Endothelial cell of umbilical vein (primary cell): Measurements from ENCODE around the gene GSG1L. TPM values are rescaled to one million over a fixed set of nuclear protein-coding genes. Genes with fewer than 3 reads are reported as not detected.

ENCODE experiments used
- BruUV-seq: library from RNA; stranded (reverse); fragments of 400-500 nt; replicated peaks from 2 replicates; lab custom pipeline; 2021; lab: Mats Ljungman, UMichigan
- CTCF ChIA-PET: fragments of 300-600, 350-600 bp; sonication (Branson Sonifier 250); formaldehyde crosslinking; loops from one replicate; lab custom pipeline; 2021; ENCODE audit warnings: antibody characterized with exemption, inconsistent platforms; lab: Charles Lee
- POLR2A ChIA-PET: fragments of 300-600, 350-600 bp; sonication (Branson Sonifier 250); formaldehyde crosslinking; loops from one replicate; lab custom pipeline; 2021; ENCODE audit warnings: antibody characterized with exemption, inconsistent platforms; lab: Charles Lee
- DNase-seq: peaks from one replicate; pipeline ENCODE4 v3.0.0-alpha.2; 2011; ENCODE audit warnings: low read depth, low spot score
- FAIRE-seq: peaks from 2 replicates; lab custom pipeline; 2011; peaks lifted over from hg19 to GRCh38; lab: Jason Lieb, UNC
- H2AFZ ChIP-seq: 2 replicates; pipeline ENCODE4 v1.6.0; 2012; ENCODE audit warnings: low read depth, low read length, control low read depth, inconsistent platforms
- H3K27ac ChIP-seq: 2 replicates; pipeline ENCODE4 v1.5.1; 2011; ENCODE audit warnings: low read depth, mild to moderate bottlenecking, control low read depth, low read length, moderate library complexity; ENCODE audit not compliant: insufficient read depth
- H3K27me3 ChIP-seq, 2 experiments: 2 replicates each; pipeline versions ENCODE4 v1.6.0 to v1.6.1; 2011; ENCODE audit warnings: low read length in 2 of 2, mixed read lengths in 1 of 2; ENCODE audit not compliant: control insufficient read depth in 2 of 2, insufficient read depth in 2 of 2
- H3K36me3 ChIP-seq, 2 experiments: 2 replicates in 1 of 2; 3 replicates in 1 of 2; pipeline ENCODE4 v1.5.1; 2011; ENCODE audit warnings: low read length in 2 of 2, mild to moderate bottlenecking in 1 of 2, moderate library complexity in 1 of 2; ENCODE audit not compliant: control insufficient read depth in 2 of 2, insufficient read depth in 2 of 2; ENCODE audit errors: extremely low read depth in 1 of 2
- H3K4me1 ChIP-seq: 3 replicates; pipeline ENCODE4 v1.5.1; 2011; ENCODE audit warnings: mild to moderate bottlenecking, low read length; ENCODE audit not compliant: control insufficient read depth, insufficient read depth; ENCODE audit errors: extremely low read depth
- H3K4me2 ChIP-seq: 2 replicates; pipeline ENCODE4 v1.6.1; 2011; ENCODE audit warnings: low read length, control low read depth, mixed read lengths; ENCODE audit not compliant: insufficient read depth
- H3K4me3 ChIP-seq, 3 experiments: fragments of 200-600 bp in 1 of 3; sonication (generic), shearing (Covaris generic) in 1 of 3; replicated peaks in 1 of 3; 2 replicates each; pipeline ENCODE4 v1.5.1; 2011 to 2016; ENCODE audit warnings: control low read depth in 3 of 3, low read length in 3 of 3, mild to moderate bottlenecking in 2 of 3, inconsistent platforms in 1 of 3, low read depth in 1 of 3, moderate library complexity in 1 of 3; ENCODE audit not compliant: insufficient read depth in 1 of 3
- H3K79me2 ChIP-seq: 2 replicates; pipeline ENCODE4 v1.6.0; 2012; ENCODE audit warnings: low read length, inconsistent platforms; ENCODE audit not compliant: control insufficient read depth, insufficient read depth
- H3K9ac ChIP-seq: replicated peaks from 2 replicates; pipeline ENCODE3; 2011; ENCODE audit warnings: low read length, control low read depth; ENCODE audit not compliant: insufficient read depth; ENCODE audit errors: extremely low read depth
- H3K9me1 ChIP-seq: replicated peaks from 3 replicates; pipeline ENCODE4 v1.6.0; 2011; ENCODE audit warnings: mild to moderate bottlenecking, low read length; ENCODE audit not compliant: control insufficient read depth, insufficient read depth; ENCODE audit errors: extremely low read depth
- H3K9me3 ChIP-seq: replicated peaks from 2 replicates; pipeline ENCODE4 v1.5.1; 2012; ENCODE audit warnings: low read length, inconsistent platforms; ENCODE audit not compliant: control insufficient read depth, insufficient read depth
- H4K20me1 ChIP-seq: replicated peaks from 2 replicates; pipeline ENCODE3; 2011; ENCODE audit warnings: mild to moderate bottlenecking, low read length; ENCODE audit not compliant: control insufficient read depth, insufficient read depth; ENCODE audit errors: extremely low read depth
- FOS ChIP-seq: IDR thresholded peaks from 2 replicates; pipeline ENCODE4 v1.6.1; 2011; ENCODE audit warnings: mild to moderate bottlenecking, low read length, moderate library complexity, borderline replicate concordance; ENCODE audit not compliant: insufficient read depth
- GATA2 ChIP-seq: IDR thresholded peaks from 2 replicates; pipeline ENCODE4 v1.7.0; 2011; ENCODE audit warnings: low read depth, mild to moderate bottlenecking, moderate library complexity, mixed read lengths, low read length; ENCODE audit not compliant: insufficient read length, insufficient read depth
- JUN ChIP-seq: IDR thresholded peaks from 2 replicates; pipeline ENCODE4 v1.6.1; 2011; ENCODE audit warnings: borderline replicate concordance, low read depth; ENCODE audit not compliant: insufficient read length, insufficient read depth
- POLR2A ChIP-seq: IDR thresholded peaks from 2 replicates; pipeline ENCODE4 v1.6.1; 2012; ENCODE audit warnings: low read depth, mild to moderate bottlenecking, control low read depth, low read length
- POLR2AphosphoS5 ChIP-seq: IDR thresholded peaks from 2 replicates; pipeline ENCODE4 v1.6.1; 2012; ENCODE audit warnings: low read depth, mild to moderate bottlenecking, control low read depth, low read length, moderate library complexity; ENCODE audit not compliant: insufficient read depth
- dilution Hi-C: fragments of 300-500 bp; cut with MboI; formaldehyde crosslinking; loops from one replicate; pipeline ENCODE4 v1.15.0; 2019; ENCODE audit warnings: low sequenced_read_pairs; ENCODE audit not compliant: extremely low pct_ligation_motif_present
- intact Hi-C: fragments of 100-400 bp; cut with micrococcal nuclease; formaldehyde crosslinking; loops from one replicate; pipeline ENCODE4 v1.10.0; 2022
- polyA plus RNA-seq, 4 experiments: library from polyadenylated mRNA; depleted of rRNA in 3 of 4; stranded (reverse) in 3 of 4; unstranded in 1 of 4; fragments of >200 nt; gene quantifications; 2 replicates each; pipeline versions ENCODE4 v1.2.1 to v1.2.3, GENCODE V29; 2011 to 2012; ENCODE audit warnings: missing spikeins in 1 of 4
- total RNA-seq: library from RNA; stranded (reverse); gene quantifications from 2 replicates; pipeline ENCODE4 v1.2.3, GENCODE V29; 2021
- TF ChIP-seq, protein P1 (sequence below): IDR thresholded peaks from 2 replicates; pipeline ENCODE4 v1.6.1; 2011; ENCODE audit not compliant: insufficient read depth, insufficient read length
- TF ChIP-seq, protein P2 (sequence below), 2 donors: IDR thresholded peaks; 1 replicate in 1 of 2; 2 replicates in 1 of 2; pipeline ENCODE4 v1.5.1; 2011; ENCODE audit warnings: low read length in 2 of 2, mild to moderate bottlenecking in 2 of 2, moderate library complexity in 2 of 2, control low read depth in 1 of 2, inconsistent platforms in 1 of 2, low read depth in 1 of 2; ENCODE audit not compliant: insufficient read depth in 1 of 2; ENCODE audit errors: extremely low read depth in 1 of 2

Gene GSG1L
- total and polyA plus RNA-seq, 2 donors (not counting 3 experiments of a cell fraction or from before 2014, with no cell fraction given) = 0.06 TPM; not detected in 1

DNA sequence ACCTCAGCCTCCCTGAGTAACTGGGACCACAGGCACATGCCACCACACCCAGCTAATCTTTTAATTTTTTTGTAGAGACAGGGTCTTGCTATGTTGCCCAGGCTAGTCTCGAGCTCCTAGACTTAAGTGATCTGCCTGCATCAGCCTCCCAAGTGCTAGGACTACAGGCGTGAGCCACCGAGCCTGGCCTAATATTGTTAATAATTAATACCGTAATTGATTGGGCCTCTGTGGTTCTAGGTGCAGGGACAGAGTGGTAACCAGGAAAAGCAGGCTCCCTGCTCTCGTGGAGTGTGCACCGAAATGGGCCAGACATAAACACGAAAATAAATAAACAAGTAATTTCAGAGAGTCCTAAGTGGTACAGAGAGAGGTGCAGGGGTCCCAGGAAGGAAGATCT lies 241.0 kb downstream of the GSG1L start:
- ChIA-PET CTCF (no interaction called here), POLR2A (no interaction called here)
- no peak overlapping the region for H3K9ac ChIP-seq
- no peaks in the 10 kb centered on the region for H3K79me2 ChIP-seq
- H3K4me2 ChIP-seq = no peak overlapping the region
- no peaks in the 10 kb centered on the region for H3K27me3 ChIP-seq
- H3K9me1 ChIP-seq = no peaks in the 10 kb centered on the region
- dilution Hi-C loops = no loop called here
- intact Hi-C loops = no loop called here
- no peaks in the 10 kb centered on the region for H3K9me3 ChIP-seq
- no peak for FAIRE-seq
- H3K4me1 ChIP-seq = no peaks in the 10 kb centered on the region
- H3K27ac ChIP-seq = no peak overlapping the region
- no peaks in the 10 kb centered on the region for H4K20me1 ChIP-seq
- BruUV-seq = no TSS peak
- TF ChIP-seq, protein P1, sequence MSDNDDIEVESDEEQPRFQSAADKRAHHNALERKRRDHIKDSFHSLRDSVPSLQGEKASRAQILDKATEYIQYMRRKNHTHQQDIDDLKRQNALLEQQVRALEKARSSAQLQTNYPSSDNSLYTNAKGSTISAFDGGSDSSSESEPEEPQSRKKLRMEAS = no peak
- TF ChIP-seq JUN (no peak), GATA2 (no peak), POLR2A (no peak), FOS (no peak), POLR2AphosphoS5 (no peak)
- TF ChIP-seq, protein P2, sequence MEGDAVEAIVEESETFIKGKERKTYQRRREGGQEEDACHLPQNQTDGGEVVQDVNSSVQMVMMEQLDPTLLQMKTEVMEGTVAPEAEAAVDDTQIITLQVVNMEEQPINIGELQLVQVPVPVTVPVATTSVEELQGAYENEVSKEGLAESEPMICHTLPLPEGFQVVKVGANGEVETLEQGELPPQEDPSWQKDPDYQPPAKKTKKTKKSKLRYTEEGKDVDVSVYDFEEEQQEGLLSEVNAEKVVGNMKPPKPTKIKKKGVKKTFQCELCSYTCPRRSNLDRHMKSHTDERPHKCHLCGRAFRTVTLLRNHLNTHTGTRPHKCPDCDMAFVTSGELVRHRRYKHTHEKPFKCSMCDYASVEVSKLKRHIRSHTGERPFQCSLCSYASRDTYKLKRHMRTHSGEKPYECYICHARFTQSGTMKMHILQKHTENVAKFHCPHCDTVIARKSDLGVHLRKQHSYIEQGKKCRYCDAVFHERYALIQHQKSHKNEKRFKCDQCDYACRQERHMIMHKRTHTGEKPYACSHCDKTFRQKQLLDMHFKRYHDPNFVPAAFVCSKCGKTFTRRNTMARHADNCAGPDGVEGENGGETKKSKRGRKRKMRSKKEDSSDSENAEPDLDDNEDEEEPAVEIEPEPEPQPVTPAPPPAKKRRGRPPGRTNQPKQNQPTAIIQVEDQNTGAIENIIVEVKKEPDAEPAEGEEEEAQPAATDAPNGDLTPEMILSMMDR (IDR thresholded peaks at IDR 0.05; ENCODE audit: extremely low read depth in 1 of 2, insufficient read depth in 1 of 2, low read depth in 1 of 2, low read length in 2 of 2) = no peak
- no peaks in the 10 kb centered on the region for H3K36me3 ChIP-seq
- no peak overlapping the region for H3K4me3 ChIP-seq
- no peak overlapping the region for H2AFZ ChIP-seq
- DNase-seq = no peak
